Chondrocyte (in vitro differentiated cells): ENCODE results near the gene PDGFA. TPM values are rescaled to one million over a fixed set of nuclear protein-coding genes. Genes with fewer than 3 reads are reported as not detected.

Experiments used
- DNase-seq: peaks from one replicate; pipeline ENCODE4 v3.0.0; 2021; ENCODE audit warnings: mixed read lengths, low spot score
- H3K27ac Mint-ChIP-seq: one replicate; pipeline ENCODE4 v1.8.0; 2021; ENCODE audit warnings: mild to moderate bottlenecking, moderate library complexity, mixed read lengths; ENCODE audit not compliant: unreplicated experiment
- H3K27me3 Mint-ChIP-seq: 2 replicates; pipeline ENCODE4 v1.8.0; 2021; ENCODE audit warnings: low read depth, mixed read lengths
- H3K36me3 Mint-ChIP-seq: 2 replicates; pipeline ENCODE4 v1.8.0; 2021; ENCODE audit warnings: low read depth, mixed read lengths
- H3K4me1 Mint-ChIP-seq: 2 replicates; pipeline ENCODE4 v1.8.0; 2021; ENCODE audit warnings: low read depth, mild to moderate bottlenecking, mixed read lengths
- H3K4me3 Mint-ChIP-seq: one replicate; pipeline ENCODE4 v1.8.0; 2021; ENCODE audit warnings: mild to moderate bottlenecking, moderate library complexity, mixed read lengths; ENCODE audit not compliant: unreplicated experiment
- H3K9me3 Mint-ChIP-seq: 2 replicates; pipeline ENCODE4 v1.8.0; 2021; ENCODE audit warnings: low read depth, mixed read lengths
- CTCF ChIP-seq: fragments of 200-600 bp; sonication (generic); IDR thresholded peaks from 2 replicates; pipeline ENCODE4 v1.5.0; 2021; ENCODE audit warnings: antibody characterized with exemption, mild to moderate bottlenecking, moderate library complexity
- total RNA-seq: library from RNA; stranded (reverse); gene quantifications from 3 replicates; pipeline ENCODE4 v1.2.1, GENCODE V29; 2021

PDGFA gene
- total RNA-seq, 1 donor from 2014 or later: 70.6 TPM

GRCh38 chr7:509426-510130 is 10.1 kb downstream of the PDGFA start:
- H3K27ac Mint-ChIP-seq: no peak overlapping the region
- H3K9me3 Mint-ChIP-seq: no peaks in the 10 kb centered on the region
- peak; percentile 53 for DNase-seq
- no peak overlapping the region for H3K4me3 Mint-ChIP-seq
- peaks cover 26% of the 10 kb centered on the region for H3K4me1 Mint-ChIP-seq
- H3K27me3 Mint-ChIP-seq: no peaks in the 10 kb centered on the region
- peaks cover 8% of the 10 kb centered on the region for H3K36me3 Mint-ChIP-seq
- peak; percentile 40 for TF ChIP-seq CTCF

- no peaks in the 10 kb centered on the region for H3K27me3 Mint-ChIP-seq
- DNase-seq: peak; percentile 81
Measured at GRCh38 chr7:508461-509170, 11.0 kb downstream of the PDGFA start.

GRCh38 chr7:507623-508300 is 11.9 kb downstream of the PDGFA start:
- Mint-ChIP-seq H3K36me3 (peaks cover 9% of the 10 kb centered on the region), H3K27ac (no peak overlapping the region), H3K4me3 (no peak overlapping the region), H3K4me1 (peaks cover 16% of the 10 kb centered on the region), H3K9me3 (no peaks in the 10 kb centered on the region), H3K27me3 (no peaks in the 10 kb centered on the region)
- TF ChIP-seq CTCF: no peak
- peak; percentile 53 for DNase-seq

More at GRCh38 chr7:508461-509170, 11.0 kb downstream of the PDGFA start:
- Mint-ChIP-seq H3K4me3 (no peak overlapping the region), H3K36me3 (peaks cover 9% of the 10 kb centered on the region), H3K9me3 (no peaks in the 10 kb centered on the region), H3K27ac (no peak overlapping the region), H3K4me1 (peaks cover 21% of the 10 kb centered on the region)
- TF ChIP-seq CTCF: no peak

- H3K9me3 Mint-ChIP-seq: no peaks in the 10 kb centered on the region
- H3K27me3 Mint-ChIP-seq: no peaks in the 10 kb centered on the region
- H3K36me3 Mint-ChIP-seq: peaks cover 9% of the 10 kb centered on the region
- no peak overlapping the region for H3K27ac Mint-ChIP-seq
- peaks cover 17% of the 10 kb centered on the region for H3K4me1 Mint-ChIP-seq
- TF ChIP-seq CTCF: no peak
- DNase-seq: peak; percentile 68
- H3K4me3 Mint-ChIP-seq: no peak overlapping the region
Measured at GRCh38 chr7:506921-507622, 12.6 kb downstream of the PDGFA start.

GRCh38 chr7:506391-506831 is 13.2 kb downstream of the PDGFA start:
- no peaks in the 10 kb centered on the region for H3K27me3 Mint-ChIP-seq
- no peak overlapping the region for H3K4me3 Mint-ChIP-seq
- peak; percentile 68 for DNase-seq
- H3K27ac Mint-ChIP-seq: no peak overlapping the region
- no peak for TF ChIP-seq CTCF
- no peaks in the 10 kb centered on the region for H3K9me3 Mint-ChIP-seq
- peaks cover 9% of the 10 kb centered on the region for H3K36me3 Mint-ChIP-seq
- peaks cover 17% of the 10 kb centered on the region for H3K4me1 Mint-ChIP-seq
